ENCODE results near the gene SFMBT1.

- TF ChIP-seq CTCF (IDR thresholded peaks at IDR 0.05) (no peak), POLR2A (IDR thresholded peaks at IDR 0.05) (no peak)
These were observed 67.6 kb downstream of the SFMBT1 start for GRCh38 chr3:52978109-52978754.
